ENCODE measurements around the gene CCHCR1.

Gene CCHCR1

DNA sequence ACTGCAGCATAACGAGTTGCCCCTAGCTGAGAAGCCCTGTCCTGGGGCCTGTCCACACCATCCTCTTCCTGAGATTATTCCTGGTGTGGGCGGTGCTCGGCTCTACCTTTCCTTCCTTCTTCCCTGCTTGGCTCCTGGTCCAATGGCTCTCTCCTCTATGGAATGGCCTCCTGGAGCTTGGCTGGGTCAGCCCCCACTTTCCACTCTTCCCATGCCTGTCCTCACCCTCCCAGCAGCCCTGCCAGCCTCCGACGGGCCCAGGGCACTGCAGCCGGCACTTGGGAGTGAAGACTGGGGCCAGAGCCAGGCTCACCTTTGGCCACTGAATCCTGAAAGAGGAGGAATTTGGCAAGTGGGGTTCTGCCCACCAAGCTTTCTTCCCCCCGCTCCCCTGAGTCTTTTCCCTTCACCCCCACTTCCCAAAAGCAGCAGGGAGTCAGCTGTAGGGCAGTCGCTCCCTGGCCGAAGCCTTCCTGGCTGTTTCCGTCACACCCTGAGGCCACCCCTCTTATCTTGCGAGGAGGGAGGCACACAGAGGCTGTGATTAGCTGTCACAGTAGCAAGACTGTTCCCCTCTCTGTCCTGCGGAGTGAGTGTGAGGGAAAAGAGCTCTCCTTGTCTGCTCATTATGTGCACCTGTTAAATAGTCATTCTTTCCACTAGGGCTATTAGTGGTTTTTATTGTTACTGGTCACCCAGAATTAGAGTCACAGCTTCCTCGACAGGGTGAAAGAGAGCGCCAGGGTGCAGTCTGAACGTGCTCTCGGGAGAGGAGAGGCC lies 31.0 kb downstream of the CCHCR1 start:
- peak; percentile 44 for DNase-seq

DNA sequence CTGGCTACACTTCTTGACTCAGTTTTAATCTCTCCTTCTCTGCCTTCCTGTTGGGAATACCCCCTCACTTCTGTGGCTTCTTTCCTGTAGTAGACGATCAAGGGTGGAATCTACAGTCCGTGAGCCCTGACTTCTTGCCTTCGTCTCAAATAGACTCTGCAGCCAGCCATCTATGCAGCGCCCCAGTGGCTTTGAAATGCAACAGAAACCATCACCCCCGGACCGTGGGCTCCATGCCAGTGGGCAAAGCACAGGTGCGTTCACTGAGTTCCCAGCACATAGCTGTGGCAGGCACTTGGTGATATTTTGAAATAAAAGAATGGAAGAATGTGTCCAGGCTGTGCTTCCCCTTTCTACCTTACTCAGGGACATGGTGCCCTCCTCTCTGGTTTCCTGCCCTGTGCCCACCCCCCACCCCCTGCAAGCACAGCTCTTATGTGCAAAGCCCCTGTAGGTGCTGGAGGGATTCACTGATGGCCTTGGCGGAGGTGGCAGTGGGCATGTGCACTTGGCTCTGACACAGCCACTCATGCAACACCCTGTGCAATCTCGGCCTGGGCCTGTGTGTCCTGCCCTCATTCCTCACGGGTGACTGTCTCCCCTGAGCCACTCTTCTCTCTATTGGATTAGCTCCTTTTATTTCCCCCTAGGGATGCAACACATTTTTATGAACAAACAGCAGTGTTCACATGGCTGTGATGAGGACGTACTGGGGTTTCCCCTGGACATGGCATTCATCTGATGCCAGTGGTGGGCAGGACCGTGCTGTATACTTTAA lies 31.8 kb downstream of the CCHCR1 start:
- DNase-seq, result peak; percentile 12

DNA sequence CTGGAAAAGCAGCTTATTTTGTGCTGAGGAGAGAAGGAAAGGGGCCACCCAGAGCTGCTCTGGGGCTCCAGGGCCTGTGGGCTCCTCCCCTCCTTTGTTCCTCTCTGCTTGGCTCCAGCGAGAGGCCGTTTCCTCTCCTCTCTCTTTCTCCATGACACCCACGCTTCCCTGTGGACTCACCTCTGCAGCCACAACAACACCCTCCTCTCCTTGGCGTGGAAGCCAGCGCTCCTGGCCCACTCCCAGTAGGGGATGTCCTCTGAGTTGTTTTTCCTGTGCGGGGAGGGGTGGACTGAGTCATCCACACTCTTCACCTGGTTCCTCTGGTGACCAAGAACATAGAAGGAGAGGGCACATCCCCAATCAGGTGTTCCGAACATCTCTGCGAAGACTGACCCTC lies 32.4 kb downstream of the CCHCR1 start:
- no peak for DNase-seq

DNA sequence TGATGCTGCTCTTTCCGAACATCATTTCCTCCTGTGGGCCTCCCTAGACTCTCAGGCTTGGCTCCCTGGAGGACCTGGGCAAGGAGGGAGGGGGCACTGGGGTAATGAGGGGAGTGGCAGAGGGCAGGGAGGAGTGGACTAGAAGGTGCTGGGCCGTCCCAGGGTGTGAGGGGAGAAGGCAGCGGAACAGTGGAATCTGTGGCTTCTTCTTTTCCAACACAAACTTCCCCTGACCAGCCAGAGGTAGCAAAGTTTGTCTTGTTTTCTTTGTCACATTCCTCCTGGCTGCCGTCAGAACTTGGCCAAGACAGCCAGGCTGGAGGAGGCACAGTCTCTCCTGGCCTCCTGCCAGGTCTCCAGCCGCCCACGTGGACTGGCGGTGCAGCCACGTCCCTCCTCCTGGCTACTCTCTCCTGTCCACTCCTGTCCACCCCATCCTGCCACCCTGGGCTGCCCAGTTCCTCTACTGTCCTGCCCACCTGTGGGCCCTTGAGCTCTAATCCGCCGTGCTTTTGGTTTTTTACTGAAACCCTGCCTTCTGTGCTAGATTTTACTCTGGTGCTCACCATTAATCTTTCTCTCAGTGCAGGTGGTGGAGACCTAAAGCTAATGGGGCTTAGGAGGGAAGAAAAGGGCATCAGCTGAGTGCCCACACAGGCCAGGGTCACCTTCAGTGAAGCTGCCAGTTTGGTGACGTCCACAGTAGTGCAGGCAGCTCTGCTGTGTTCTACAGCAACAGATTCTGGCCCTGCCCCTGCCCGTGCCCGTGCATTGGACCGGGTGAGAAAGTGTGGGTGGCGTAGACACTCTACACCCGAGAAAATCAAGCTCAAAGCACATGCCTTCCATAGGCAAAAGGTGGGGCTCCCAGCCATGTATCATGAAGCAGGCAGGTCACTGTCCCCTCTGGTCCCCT lies 34.6 kb downstream of the CCHCR1 start:
- DNase-seq, result no peak

DNA sequence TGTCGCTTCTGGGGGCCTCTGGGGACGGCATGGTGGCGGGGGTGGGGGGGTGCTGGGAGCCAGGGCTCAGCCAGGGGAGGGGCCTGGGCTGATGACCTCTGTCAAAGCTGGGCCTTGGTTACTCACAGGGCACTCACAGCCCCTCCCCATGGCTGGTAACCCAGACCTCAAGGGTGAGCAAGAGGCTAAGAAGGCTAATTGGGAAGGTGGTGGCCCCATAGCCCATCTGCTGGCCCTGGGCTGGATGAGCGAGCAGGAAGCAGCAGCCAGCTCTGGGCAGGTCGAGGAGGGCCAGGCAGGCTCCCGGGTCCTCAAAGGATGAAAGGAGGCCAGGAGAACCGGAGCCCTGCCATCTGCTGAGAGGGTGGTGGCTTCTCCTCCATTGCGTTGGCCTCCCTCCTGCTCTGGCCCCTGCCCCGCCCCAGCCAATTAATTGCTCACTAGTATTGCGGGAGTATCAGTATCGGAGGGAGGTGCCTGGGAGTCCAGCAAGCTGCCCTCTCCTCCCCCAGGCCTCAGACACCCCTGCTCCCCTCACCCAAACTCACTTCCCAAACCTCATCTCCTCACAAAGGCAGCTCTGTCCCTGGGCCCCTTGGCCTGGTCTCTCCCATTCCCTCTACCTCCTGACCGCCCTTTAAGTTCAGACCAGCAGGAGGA lies 36.3 kb downstream of the CCHCR1 start:
- no peak for DNase-seq

DNA sequence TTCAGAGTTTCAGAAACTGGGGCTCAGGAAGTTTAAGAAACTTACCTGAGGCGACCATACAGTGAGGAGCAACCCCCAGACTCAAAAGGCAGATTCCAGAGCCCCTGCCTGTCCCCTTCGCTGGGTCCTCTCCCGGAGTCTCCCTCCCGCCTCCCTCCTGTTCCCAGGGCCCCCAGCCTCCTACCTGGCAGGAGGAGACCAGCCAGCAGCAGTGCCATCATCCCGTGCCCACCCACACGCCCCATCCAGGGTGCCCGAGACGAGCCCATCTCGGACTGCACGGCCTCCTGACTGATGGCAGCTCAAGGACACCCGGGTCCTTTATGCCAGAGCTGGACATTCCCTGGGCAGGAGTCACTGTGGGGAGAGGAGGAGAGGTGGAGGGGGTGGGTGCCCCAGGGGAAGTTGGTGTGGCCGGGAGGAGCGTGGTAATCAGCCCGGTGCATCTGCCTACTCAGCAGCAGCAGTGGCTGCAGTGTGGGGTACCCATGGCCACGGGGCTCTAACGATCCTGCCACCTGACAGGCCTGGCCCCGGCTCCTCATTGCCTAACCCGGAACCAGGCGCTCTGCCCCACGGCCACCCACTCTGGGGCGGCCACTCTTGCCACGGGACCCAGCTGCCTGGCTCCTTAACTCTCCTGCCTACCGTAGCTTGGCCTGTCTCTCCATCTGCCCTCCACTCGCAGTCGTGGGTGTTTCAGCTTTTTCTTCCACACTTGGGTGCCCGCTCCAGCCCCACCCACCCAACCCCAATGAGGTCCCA lies 37.3 kb downstream of the CCHCR1 start, which contains the start of gene CDSN:
TSS of gene CDSN (minus strand) at position 296 of the 765 bp plus-strand sequence. CDS start at position 269, 27 bp downstream.
- DNase-seq, result peak; percentile 57

DNA sequence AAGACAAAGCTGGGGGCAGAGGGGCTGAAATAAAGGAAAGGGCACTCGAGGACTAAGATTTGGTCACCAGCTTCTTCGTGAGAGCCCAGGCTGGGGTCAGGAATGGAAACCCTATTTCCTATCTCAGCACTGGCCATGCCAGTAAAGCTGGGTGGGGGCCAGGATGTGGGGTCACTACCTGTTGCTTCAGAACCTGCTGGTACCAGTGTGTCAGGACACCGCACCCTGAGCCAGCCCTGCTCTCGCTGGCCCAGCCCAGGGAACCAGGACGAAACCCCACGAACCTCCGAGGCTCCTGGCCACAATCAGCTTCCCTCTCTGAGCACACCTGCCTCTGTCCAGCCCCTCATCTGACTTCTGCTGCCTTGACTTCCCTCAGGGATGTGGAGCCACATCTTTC lies 39.4 kb downstream of the CCHCR1 start:
- DNase-seq, result no peak

DNA sequence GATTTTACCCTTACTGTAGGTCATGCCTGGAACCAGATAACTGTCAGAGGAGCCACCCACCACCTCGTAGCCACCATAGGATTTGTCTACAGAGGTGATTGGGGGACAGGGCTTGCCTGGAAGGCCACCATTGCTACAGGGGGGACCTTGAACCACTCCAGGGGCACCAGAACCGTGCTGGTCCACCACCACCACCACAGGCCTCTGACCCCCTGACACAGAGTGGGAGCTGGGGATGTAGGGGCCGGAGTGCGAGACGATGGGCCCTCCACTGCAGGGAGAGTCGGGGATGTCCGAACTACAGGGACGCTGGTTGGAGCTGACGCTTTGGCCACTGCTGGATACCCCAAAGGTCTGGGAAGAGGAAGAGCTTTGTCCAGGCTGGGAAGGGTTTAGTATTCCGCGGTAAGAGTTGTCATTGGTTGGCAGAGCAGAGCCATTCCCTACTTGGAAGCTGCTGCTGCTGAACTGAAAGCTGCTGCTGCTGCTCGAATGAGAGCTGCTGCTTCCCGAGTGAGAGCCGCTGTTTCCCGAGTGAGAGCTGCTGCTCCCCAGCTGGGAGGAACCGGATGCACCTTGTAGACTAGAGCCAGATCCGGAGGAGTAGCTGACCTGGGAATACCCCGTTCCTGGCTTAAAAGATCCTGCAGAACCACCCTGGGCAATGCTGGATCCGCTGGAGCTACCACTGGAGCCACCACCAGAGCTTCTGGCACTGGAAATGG lies 40.8 kb downstream of the CCHCR1 start:
- no peak for DNase-seq

DNA sequence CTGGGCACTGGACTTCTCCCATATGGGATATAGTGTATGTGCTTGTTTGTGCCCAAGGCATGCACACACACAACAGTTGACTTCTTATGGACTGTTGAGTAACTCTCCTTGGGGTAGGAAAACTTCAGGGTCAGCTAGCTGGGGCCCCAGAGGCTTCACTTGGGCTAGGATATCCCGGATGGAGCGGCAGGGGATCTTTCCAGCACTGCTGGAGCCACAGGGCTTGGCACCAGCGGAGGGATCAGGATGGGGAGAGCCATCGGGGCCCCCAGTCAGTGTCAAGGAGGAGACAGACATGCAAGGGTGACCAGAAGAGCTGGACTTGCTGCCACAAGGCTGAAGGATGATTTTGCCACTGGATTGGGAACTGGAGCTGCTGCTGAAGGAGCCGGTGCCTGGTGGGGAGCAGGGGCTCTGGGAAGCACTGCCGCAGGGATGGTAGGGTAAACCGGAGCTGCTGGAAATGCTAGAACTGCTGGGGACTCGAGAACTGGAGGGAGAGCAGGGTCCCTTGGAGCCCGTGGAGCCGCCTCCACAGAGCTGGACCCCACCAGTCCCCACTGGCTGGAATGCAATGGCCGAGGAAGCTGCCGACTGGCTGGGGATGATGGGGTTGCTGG lies 41.6 kb downstream of the CCHCR1 start:
- no peak for DNase-seq

DNA sequence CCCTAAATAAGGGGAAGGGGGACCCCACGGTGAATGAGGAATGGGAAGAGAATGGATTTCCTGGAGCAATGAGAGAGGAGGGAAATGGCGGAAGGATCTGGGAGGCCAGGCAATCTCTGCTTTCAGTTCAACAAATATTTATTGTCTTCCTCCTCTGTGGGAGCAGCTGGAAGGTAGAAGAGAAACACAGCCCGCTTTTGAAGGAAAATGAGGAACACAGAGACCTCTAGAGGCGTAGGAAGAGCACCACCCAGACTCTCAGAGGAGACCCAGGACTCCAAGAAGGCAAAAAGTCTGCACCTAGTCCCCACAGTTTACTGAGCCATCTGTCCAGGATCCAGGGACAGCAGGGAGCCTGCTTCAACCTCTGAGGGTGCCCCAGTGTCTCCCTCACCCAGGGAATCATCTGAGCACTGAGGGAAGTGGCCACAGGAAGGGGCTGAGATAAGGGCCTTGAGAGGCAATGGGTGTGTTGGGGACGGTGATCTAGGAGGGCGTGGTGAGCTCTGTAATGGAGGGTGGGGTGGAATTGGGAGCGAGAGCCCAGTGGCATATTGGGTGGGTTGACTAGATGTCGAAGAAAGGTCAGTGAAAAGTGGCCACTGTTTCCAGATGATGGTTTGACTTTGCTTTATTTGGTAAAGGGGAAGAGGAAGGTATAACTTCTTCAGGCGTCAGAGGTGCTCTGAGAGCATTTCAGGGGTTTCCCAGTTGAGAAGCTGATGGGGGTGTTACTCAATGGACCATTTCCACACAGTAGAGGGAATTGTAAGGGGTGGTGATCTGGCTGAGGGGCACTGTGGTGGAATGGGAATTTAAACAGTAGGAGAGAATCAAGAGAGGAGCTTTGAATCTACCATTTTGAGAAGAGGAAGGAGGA lies 42.4 kb downstream of the CCHCR1 start:
- DNase-seq, result peak; percentile 57

DNA sequence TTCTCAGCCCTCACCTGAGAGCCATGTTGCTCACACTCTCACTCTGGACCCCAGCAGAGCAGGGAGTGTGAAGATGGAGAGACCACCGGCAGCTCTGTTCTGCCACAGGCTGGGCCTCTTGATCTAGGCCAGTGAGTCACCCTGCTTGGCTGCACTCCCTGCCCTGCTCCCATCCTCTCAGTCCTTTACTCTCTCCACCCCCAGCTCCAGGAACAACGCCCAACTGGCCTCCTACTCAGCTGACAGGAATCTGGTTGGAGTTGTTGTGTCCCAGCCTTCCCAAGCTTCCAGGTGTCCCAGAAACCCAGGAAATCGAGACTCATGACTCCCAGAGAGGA lies 43.1 kb downstream of the CCHCR1 start, which contains the start of gene PSORS1C1:
TSS of gene PSORS1C1 (plus strand) at position 260 of the 338 bp plus-strand sequence. CDS start 14,833 bp downstream, outside the sequence.
- no peak for DNase-seq

DNA sequence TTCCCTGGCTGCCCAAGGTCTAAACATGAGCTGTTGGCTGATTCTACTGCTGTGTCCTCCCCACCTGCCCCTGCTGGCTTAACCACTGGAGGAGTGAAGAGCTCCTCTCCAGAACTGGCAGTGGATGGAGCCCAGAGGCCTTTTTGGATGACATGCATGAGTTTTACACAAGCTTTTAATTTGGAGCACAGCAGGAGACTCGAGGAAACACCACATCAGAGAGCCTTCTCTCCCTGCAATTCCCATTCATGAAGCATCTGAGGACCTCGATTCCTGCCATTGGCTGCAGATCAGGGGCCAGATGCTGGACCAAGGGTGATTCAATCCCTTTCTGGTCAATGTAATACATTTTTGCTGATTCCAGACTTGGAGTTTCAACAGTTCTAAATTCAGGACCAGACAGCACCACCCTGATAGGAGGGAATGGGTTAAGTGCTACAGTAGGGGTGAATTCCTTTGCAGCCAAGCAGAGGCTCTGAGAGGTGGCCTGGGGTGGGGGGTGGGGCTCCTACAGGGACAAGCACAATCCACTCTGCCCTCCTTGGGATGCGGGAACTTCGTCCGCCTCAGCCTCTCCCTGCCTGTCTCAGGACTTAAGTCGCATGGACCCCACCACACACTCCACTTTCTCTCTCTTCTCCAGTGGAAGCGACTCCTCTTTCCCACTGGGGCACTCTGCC lies 43.6 kb downstream of the CCHCR1 start:
- no peak for DNase-seq

DNA sequence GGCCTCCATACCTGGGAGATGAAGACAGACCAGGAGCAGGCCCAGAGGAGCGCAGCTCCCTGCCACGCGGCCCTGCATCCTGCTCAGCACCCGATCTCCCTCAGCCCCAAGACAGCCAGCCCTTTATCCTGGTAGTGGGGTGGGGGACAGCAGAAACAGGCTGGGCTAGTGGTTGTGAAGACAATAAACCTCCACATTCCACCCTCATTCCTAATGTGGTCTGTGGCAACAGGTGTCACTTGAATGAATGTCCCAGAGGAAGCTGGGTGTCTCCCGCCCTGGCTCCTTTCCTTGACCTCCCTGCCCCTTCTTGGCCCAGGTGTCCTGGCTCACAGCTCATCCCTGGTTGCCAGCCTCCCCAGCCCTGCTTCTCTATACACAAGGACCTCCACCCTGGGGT lies 45.1 kb downstream of the CCHCR1 start, which contains the start of gene C6orf15:
TSS of gene C6orf15 (minus strand) at position 98 of the 400 bp plus-strand sequence. CDS start at position 78, 20 bp downstream.
- DNase-seq, result no peak

DNA sequence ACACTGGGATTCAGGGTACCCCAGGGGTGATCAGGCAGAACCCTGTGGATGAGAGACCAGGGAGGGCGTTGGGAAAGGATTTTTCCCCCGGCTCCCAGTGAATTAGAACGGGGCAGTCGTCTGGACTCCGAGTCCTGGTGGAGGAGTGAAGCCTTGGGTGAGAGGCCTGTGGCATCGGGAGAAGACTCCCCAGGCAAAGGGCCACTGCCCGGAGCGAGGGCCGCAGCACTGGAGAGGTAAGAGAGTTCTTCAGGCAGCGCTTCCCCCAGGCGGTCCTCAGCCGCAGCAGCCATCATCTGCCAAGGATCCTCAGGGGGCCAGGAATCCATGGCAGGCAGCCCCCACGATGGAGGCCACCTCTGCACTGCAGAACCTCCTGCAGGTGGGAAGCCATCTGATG lies 45.9 kb downstream of the CCHCR1 start:
- DNase-seq, result no peak

DNA sequence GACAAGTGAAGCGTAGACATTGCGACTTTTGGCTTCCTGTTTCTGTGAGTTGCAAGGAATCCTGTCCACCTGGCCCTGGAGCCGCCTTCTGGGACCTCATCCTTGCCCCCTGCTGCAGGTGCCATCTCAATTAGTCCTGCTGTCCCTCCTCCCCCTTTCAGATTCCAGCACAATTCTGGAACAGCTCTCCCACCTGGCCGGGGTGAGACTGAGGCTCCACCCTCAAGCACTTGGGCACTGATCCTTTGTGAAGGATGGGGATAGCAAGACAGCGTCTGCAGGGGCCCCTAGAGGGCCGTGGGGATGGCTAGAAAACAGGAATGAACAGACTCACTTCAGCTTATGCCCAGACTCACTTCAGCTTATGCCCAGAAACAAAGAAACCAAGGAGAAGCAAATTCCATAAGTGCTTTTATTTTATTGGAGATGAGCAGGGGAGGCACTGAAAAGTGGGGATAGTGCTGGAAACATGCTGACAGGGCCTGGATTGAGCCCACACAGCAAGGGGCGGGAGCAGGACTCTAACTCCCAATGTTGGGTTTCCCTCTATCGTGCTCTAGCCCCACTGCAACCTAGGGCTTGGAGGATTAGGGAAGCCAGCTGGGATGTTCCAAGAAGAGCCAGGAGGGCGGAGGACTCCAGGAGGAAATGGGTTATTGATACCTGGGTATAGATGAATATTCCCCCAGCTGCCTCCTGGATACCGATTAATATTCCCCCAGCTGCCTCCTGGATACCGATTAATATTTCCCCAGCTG lies 46.6 kb downstream of the CCHCR1 start:
- DNase-seq, result no peak

DNA sequence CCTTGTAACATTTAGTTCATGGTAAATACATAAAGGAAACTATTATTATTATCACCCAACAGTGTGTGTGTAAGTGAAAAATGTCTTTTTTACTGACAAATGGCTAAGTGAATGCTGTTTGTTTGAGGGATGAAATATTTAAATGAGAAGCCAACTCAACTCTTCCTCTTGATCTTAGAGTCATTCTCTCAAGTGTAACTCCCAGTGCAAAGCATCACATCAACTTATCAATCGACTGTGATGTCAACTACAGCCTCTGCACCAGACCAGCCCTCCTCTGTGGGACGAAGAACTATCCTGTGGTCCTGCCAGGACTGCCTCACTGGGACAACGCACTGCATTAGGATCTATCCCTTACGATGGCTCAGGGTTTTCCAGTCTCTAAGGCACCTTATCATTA lies 50.5 kb downstream of the CCHCR1 start:
- no peak for DNase-seq

DNA sequence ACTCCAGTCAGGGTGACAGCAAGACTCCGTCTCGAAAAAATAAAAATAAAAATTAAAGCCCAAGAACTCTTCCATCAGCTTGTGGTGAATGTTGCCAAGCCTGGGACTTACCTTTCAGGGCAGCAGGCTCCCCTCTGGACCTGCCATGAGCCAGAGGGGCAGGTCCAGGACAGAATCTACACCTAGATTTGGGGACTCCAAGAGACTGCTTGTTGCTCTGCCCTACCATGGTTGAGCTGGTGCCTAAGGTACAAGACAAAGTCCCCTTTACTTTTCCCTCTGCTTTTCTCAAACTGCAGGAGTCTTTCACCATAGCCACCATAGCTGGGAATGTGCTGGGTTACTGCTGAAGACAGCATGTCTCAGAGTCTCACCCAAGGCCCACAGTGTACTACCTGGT lies 54.5 kb downstream of the CCHCR1 start:
- DNase-seq, result no peak

DNA sequence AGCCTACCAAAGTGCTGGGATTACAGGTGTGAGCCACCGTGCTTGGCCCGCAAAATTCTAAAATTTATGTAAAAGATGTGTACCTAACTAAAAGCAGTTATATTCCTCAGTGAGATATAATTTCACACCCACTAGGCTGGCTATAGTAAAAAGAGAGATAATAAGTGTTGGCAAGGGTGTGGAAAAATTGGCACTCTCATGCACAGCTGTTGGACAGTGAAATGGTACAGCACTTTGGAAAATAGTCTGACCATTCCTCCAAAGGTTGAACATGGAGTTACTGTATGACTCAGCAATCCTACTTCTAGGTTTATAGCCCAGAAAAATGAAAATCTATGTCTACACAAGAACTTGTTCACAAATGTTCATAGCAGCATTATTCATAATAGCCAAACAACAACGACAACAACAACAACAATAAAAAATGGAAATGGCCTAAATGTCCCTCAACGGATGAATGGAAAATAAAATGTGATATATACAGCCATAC lies 59.1 kb downstream of the CCHCR1 start:
- no peak for DNase-seq

Measured in hematopoietic multipotent progenitor cell treated with erythropoietin and hydrocortisone succinate and interleukin-3 and kit ligand, for 4 days (in vitro differentiated cells).